Measurements from ENCODE around the gene PPP1R14C.
"Not testable (repeated sequence)": the region's sequence is repeated elsewhere in the genome, so short reads cannot be mapped to it uniquely, and the experiment has no call there.

The PPP1R14C gene

GRCh38 chr6:150172929-150173328, 30.1 kb downstream of the PPP1R14C start:
- Histone ChIP-seq H3K4me1 (ENCODE audit: control insufficient read depth in 1 of 2, insufficient read depth in 2 of 2, low read length in 2 of 2) (peaks cover 0 to 4% of the 10 kb centered on the region in 2 donors), H3K36me3 (ENCODE audit: control insufficient read depth in 1 of 2, insufficient read depth in 2 of 2, low read length in 2 of 2) (no peaks in the 10 kb centered on the region), H3K27me3 (ENCODE audit: low read depth, low read length) (no peaks in the 10 kb centered on the region), H3K4me3 (ENCODE audit: low read depth in 1 of 2, low read length in 2 of 2) (no peak overlapping the region), H3K27ac (ENCODE audit: low read length) (no peak overlapping the region), H3K9me3 (ENCODE audit: control insufficient read depth in 1 of 2, low read length in 2 of 2) (no peaks in the 10 kb centered on the region)

- Histone ChIP-seq H3K27ac (ENCODE audit: low read length) (no peak overlapping the region), H3K27me3 (ENCODE audit: low read depth, low read length) (no peaks in the 10 kb centered on the region), H3K4me1 (ENCODE audit: control insufficient read depth in 1 of 2, insufficient read depth in 2 of 2, low read length in 2 of 2) (peaks cover 0 to 7% of the 10 kb centered on the region in 2 donors), H3K4me3 (ENCODE audit: low read depth in 1 of 2, low read length in 2 of 2) (no peak overlapping the region), H3K36me3 (ENCODE audit: control insufficient read depth in 1 of 2, insufficient read depth in 2 of 2, low read length in 2 of 2) (no peaks in the 10 kb centered on the region), H3K9me3 (ENCODE audit: control insufficient read depth in 1 of 2, low read length in 2 of 2) (no peaks in the 10 kb centered on the region)
Measured at GRCh38 chr6:150175586-150176151, 32.8 kb downstream of the PPP1R14C start.

DNA sequence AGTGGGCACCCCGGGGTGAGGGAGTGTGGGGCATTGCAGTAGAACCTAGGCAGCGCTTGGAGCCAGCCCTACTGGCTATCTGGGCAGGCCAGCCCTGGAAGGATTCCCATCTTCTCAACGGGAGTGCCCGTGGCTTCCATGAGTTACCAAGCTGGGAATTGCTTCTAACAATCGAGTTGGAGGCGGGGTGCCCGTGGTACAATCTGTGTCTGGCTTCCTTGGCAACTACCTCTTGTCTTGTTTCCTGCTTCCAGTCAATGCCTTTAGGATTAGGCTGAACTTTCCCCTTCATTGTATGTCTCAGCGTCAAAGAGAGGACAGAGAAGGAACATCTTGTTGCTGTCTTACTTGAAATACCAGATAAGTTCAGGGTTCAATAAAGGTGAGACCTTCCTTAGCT, 33.3 kb downstream of the PPP1R14C start:
- no peak overlapping the region for H3K4me3 ChIP-seq (ENCODE audit: low read depth in 1 of 2, low read length in 2 of 2)
- H3K27ac ChIP-seq (ENCODE audit: low read length), result no peak overlapping the region
- no peaks in the 10 kb centered on the region for H3K36me3 ChIP-seq (ENCODE audit: control insufficient read depth in 1 of 2, insufficient read depth in 2 of 2, low read length in 2 of 2)
- no peaks in the 10 kb centered on the region for H3K27me3 ChIP-seq (ENCODE audit: low read depth, low read length)
- H3K9me3 ChIP-seq (ENCODE audit: control insufficient read depth in 1 of 2, low read length in 2 of 2), result no peaks in the 10 kb centered on the region
- H3K4me1 ChIP-seq (ENCODE audit: control insufficient read depth in 1 of 2, insufficient read depth in 2 of 2, low read length in 2 of 2), result peaks cover 0 to 7% of the 10 kb centered on the region in 2 donors

- Histone ChIP-seq H3K4me3 (ENCODE audit: low read depth in 1 of 2, low read length in 2 of 2) (no peak overlapping the region), H3K36me3 (ENCODE audit: control insufficient read depth in 1 of 2, insufficient read depth in 2 of 2, low read length in 2 of 2) (no peaks in the 10 kb centered on the region), H3K4me1 (ENCODE audit: control insufficient read depth in 1 of 2, insufficient read depth in 2 of 2, low read length in 2 of 2) (peaks cover 0 to 7% of the 10 kb centered on the region in 2 donors), H3K27me3 (ENCODE audit: low read depth, low read length) (no peaks in the 10 kb centered on the region), H3K27ac (ENCODE audit: low read length) (no peak overlapping the region), H3K9me3 (ENCODE audit: control insufficient read depth in 1 of 2, low read length in 2 of 2) (no peaks in the 10 kb centered on the region)
Measured at GRCh38 chr6:150176659-150177058, 33.8 kb downstream of the PPP1R14C start.

- Histone ChIP-seq H3K4me1 (ENCODE audit: control insufficient read depth in 1 of 2, insufficient read depth in 2 of 2, low read length in 2 of 2) (peaks cover 0 to 7% of the 10 kb centered on the region in 2 donors), H3K36me3 (ENCODE audit: control insufficient read depth in 1 of 2, insufficient read depth in 2 of 2, low read length in 2 of 2) (no peaks in the 10 kb centered on the region), H3K27ac (ENCODE audit: low read length) (no peak overlapping the region), H3K9me3 (ENCODE audit: control insufficient read depth in 1 of 2, low read length in 2 of 2) (no peaks in the 10 kb centered on the region), H3K27me3 (ENCODE audit: low read depth, low read length) (no peaks in the 10 kb centered on the region), H3K4me3 (ENCODE audit: low read depth in 1 of 2, low read length in 2 of 2) (no peak overlapping the region)
Measured at GRCh38 chr6:150177259-150177951, 34.6 kb downstream of the PPP1R14C start.

GRCh38 chr6:150177952-150178520, 35.2 kb downstream of the PPP1R14C start:
- Histone ChIP-seq H3K27ac (ENCODE audit: low read length) (no peak overlapping the region), H3K36me3 (ENCODE audit: control insufficient read depth in 1 of 2, insufficient read depth in 2 of 2, low read length in 2 of 2) (no peaks in the 10 kb centered on the region), H3K9me3 (ENCODE audit: control insufficient read depth in 1 of 2, low read length in 2 of 2) (no peaks in the 10 kb centered on the region), H3K27me3 (ENCODE audit: low read depth, low read length) (no peaks in the 10 kb centered on the region), H3K4me1 (ENCODE audit: control insufficient read depth in 1 of 2, insufficient read depth in 2 of 2, low read length in 2 of 2) (peaks cover 0 to 7% of the 10 kb centered on the region in 2 donors), H3K4me3 (ENCODE audit: low read depth in 1 of 2, low read length in 2 of 2) (no peak overlapping the region)

- Histone ChIP-seq H3K4me3 (ENCODE audit: low read depth in 1 of 2, low read length in 2 of 2) (no peak overlapping the region), H3K36me3 (ENCODE audit: control insufficient read depth in 1 of 2, insufficient read depth in 2 of 2, low read length in 2 of 2) (no peaks in the 10 kb centered on the region), H3K27me3 (ENCODE audit: low read depth, low read length) (no peaks in the 10 kb centered on the region), H3K27ac (ENCODE audit: low read length) (no peak overlapping the region), H3K4me1 (ENCODE audit: control insufficient read depth in 1 of 2, insufficient read depth in 2 of 2, low read length in 2 of 2) (peaks cover 0 to 7% of the 10 kb centered on the region in 2 donors), H3K9me3 (ENCODE audit: control insufficient read depth in 1 of 2, low read length in 2 of 2) (no peaks in the 10 kb centered on the region)
Measured at GRCh38 chr6:150179030-150179429, 36.2 kb downstream of the PPP1R14C start.

- H3K27me3 ChIP-seq (ENCODE audit: low read depth, low read length); H3K9me3 ChIP-seq (ENCODE audit: control insufficient read depth in 1 of 2, low read length in 2 of 2); H3K4me1 ChIP-seq (ENCODE audit: control insufficient read depth in 1 of 2, insufficient read depth in 2 of 2, low read length in 2 of 2); H3K27ac ChIP-seq (ENCODE audit: low read length); H3K4me3 ChIP-seq (ENCODE audit: low read depth in 1 of 2, low read length in 2 of 2); H3K36me3 ChIP-seq (ENCODE audit: control insufficient read depth in 1 of 2, insufficient read depth in 2 of 2, low read length in 2 of 2): not testable (repeated sequence)
Measured at GRCh38 chr6:150179907-150180424, 37.1 kb downstream of the PPP1R14C start.

- no peak overlapping the region for H3K4me3 ChIP-seq (ENCODE audit: low read depth in 1 of 2, low read length in 2 of 2)
- H3K27me3 ChIP-seq (ENCODE audit: low read depth, low read length), result no peaks in the 10 kb centered on the region
- H3K4me1 ChIP-seq (ENCODE audit: control insufficient read depth in 1 of 2, insufficient read depth in 2 of 2, low read length in 2 of 2), result peaks cover 4 to 7% of the 10 kb centered on the region in 2 donors
- H3K27ac ChIP-seq (ENCODE audit: low read length), result no peak overlapping the region
- no peaks in the 10 kb centered on the region for H3K9me3 ChIP-seq (ENCODE audit: control insufficient read depth in 1 of 2, low read length in 2 of 2)
- H3K36me3 ChIP-seq (ENCODE audit: control insufficient read depth in 1 of 2, insufficient read depth in 2 of 2, low read length in 2 of 2), result no peaks in the 10 kb centered on the region
Measured at GRCh38 chr6:150180517-150180916, 37.7 kb downstream of the PPP1R14C start.

DNA sequence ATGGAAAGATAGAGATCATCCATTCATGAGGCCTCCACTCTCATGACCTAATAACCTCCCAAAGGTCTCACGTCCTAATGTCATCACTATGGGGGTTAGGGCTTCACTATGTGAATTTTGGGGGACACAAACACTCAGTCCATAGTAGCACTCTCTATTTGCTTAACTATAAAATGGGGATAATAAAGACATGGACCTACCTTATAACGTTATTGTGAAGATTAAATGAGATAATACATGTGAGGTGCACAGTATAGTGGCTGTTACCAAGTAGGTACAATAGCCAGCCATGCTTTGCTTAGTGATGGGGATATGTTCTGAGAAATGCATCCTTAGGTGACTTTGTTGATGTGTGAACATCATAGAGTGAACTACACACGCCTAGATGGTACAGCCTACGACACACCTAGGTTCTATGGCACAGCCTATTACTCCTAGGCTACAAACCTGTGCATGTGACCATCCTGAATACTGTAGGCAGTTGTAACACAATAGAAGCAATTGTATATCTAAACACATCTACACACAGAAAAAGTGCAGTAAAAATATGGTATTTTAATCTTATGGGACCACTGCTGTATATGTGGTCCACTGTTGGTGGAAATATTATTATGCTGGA, 39.7 kb downstream of the PPP1R14C start:
- H3K4me3 ChIP-seq (ENCODE audit: low read depth in 1 of 2, low read length in 2 of 2), result no peak overlapping the region
- no peaks in the 10 kb centered on the region for H3K27me3 ChIP-seq (ENCODE audit: low read depth, low read length)
- H3K27ac ChIP-seq (ENCODE audit: low read length), result no peak overlapping the region
- H3K4me1 ChIP-seq (ENCODE audit: control insufficient read depth in 1 of 2, insufficient read depth in 2 of 2, low read length in 2 of 2), result peaks cover 4 to 7% of the 10 kb centered on the region in 2 donors
- H3K36me3 ChIP-seq (ENCODE audit: control insufficient read depth in 1 of 2, insufficient read depth in 2 of 2, low read length in 2 of 2), result no peaks in the 10 kb centered on the region
- no peaks in the 10 kb centered on the region for H3K9me3 ChIP-seq (ENCODE audit: control insufficient read depth in 1 of 2, low read length in 2 of 2)

- H3K4me1 ChIP-seq (ENCODE audit: control insufficient read depth in 1 of 2, insufficient read depth in 2 of 2, low read length in 2 of 2), result peaks cover 2 to 4% of the 10 kb centered on the region in 2 donors
- H3K27me3 ChIP-seq (ENCODE audit: low read depth, low read length), result no peaks in the 10 kb centered on the region
- H3K27ac ChIP-seq (ENCODE audit: low read length), result no peak overlapping the region
- H3K9me3 ChIP-seq (ENCODE audit: control insufficient read depth in 1 of 2, low read length in 2 of 2), result no peaks in the 10 kb centered on the region
- no peaks in the 10 kb centered on the region for H3K36me3 ChIP-seq (ENCODE audit: control insufficient read depth in 1 of 2, insufficient read depth in 2 of 2, low read length in 2 of 2)
- no peak overlapping the region for H3K4me3 ChIP-seq (ENCODE audit: low read depth in 1 of 2, low read length in 2 of 2)
Measured at GRCh38 chr6:150183105-150183504, 40.3 kb downstream of the PPP1R14C start.
